ENCODE data around the gene CREB5.

The CREB5 gene

GRCh38 chr7:28554802-28555471 lies 142.6 kb downstream of the CREB5 start:
- DNase-seq = no peak

GRCh38 chr7:28556025-28556424 lies 143.7 kb downstream of the CREB5 start:
- no peak for DNase-seq

GRCh38 chr7:28556671-28557070 lies 144.4 kb downstream of the CREB5 start:
- DNase-seq = no peak

- no peak for DNase-seq
These were observed 145.9 kb downstream of the CREB5 start for GRCh38 chr7:28558236-28558635.

GRCh38 chr7:28560767-28561166 lies 148.4 kb downstream of the CREB5 start:
- DNase-seq = peak; percentile 1

GRCh38 chr7:28564033-28564432 lies 151.7 kb downstream of the CREB5 start:
- DNase-seq = no peak

GRCh38 chr7:28564755-28565374 lies 152.5 kb downstream of the CREB5 start:
- no peak for DNase-seq

- no peak for DNase-seq
These were observed 153.7 kb downstream of the CREB5 start for GRCh38 chr7:28565980-28566379.

GRCh38 chr7:28570113-28570969 lies 158.0 kb downstream of the CREB5 start:
- no peak for DNase-seq

GRCh38 chr7:28570970-28571288 lies 158.6 kb downstream of the CREB5 start:
- DNase-seq = no peak

GRCh38 chr7:28571405-28571804 lies 159.1 kb downstream of the CREB5 start:
- DNase-seq = no peak

- no peak for DNase-seq
These were observed 160.2 kb downstream of the CREB5 start for GRCh38 chr7:28572321-28573058.

- no peak for DNase-seq
These were observed 160.8 kb downstream of the CREB5 start for GRCh38 chr7:28573059-28573553.

GRCh38 chr7:28573651-28574301 lies 161.5 kb downstream of the CREB5 start:
- DNase-seq = no peak

- DNase-seq = no peak
These were observed 162.9 kb downstream of the CREB5 start for GRCh38 chr7:28575241-28575643.

- no peak for DNase-seq
These were observed 164.3 kb downstream of the CREB5 start for GRCh38 chr7:28576656-28577055.

GRCh38 chr7:28579571-28579970 lies 167.3 kb downstream of the CREB5 start:
- DNase-seq = no peak

- DNase-seq = no peak
These were observed 168.3 kb downstream of the CREB5 start for GRCh38 chr7:28580665-28581064.

GRCh38 chr7:28581351-28581750 lies 169.0 kb downstream of the CREB5 start:
- DNase-seq = no peak

- no peak for DNase-seq
These were observed 169.9 kb downstream of the CREB5 start for GRCh38 chr7:28582226-28582625.

- DNase-seq = no peak
These were observed 171.9 kb downstream of the CREB5 start for GRCh38 chr7:28584235-28584634.

- DNase-seq = no peak
These were observed 174.4 kb downstream of the CREB5 start for GRCh38 chr7:28586736-28587135.

- no peak for DNase-seq
These were observed 174.9 kb downstream of the CREB5 start for GRCh38 chr7:28587211-28587610.

Data from activated CD4-positive, alpha-beta T cell treated with anti-CD3 and anti-CD28 coated beads, Interleukin-2, amount 50 U/mL, for 16 hours (primary cell).